Germinal center (tissue), 1 donor: Measurements from ENCODE around the gene CREB3.

Experiments used
- DNase-seq: peaks from one replicate; pipeline ENCODE4 v3.0.0; 2012; ENCODE audit warnings: mixed read lengths, low spot score

The CREB3 gene

DNA sequence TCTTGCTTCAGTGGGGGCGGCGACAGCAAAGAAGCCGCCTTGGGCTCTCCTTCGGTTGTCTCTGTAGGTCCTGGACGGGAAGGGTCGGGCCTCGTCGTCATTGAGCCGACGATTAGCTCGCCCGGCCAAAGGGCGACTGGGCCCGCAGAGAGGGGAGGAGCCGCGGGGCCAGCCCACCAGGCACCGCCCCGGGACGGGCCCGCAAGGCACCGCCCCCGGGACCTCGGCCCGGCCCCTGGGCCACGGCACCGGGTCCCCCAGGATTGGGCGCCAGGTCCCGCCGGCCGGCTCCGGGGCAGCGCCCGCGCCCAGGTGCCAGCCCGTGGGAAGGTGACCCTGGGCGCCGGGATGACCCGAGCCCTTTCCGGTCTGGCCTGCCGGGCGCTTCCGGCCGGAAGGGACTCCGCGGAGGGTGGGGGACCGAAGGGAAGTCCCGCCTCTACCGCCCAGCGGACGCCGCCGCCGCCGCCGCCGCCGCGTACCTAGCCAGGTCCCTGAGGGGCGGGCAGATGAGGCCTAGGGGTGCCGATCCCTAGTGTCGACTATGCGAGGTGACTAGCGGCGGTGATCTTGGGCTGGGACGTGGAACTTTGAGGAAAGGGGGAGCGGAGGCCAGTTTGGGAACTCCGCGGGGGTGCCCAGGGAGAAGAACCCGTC lies 16.5 kb downstream of the CREB3 start, which contains the start of the genes GBA2 and RGP1:
Gene GBA2, minus strand, starts transcription at position 371 of the 657 bp plus-strand sequence. CDS start 524 bp downstream, outside the sequence.
Gene RGP1, plus strand, starts transcription at position 430 of the 657 bp plus-strand sequence. CDS start 469 bp downstream, outside the sequence.
- peak; percentile 70 for DNase-seq

DNA sequence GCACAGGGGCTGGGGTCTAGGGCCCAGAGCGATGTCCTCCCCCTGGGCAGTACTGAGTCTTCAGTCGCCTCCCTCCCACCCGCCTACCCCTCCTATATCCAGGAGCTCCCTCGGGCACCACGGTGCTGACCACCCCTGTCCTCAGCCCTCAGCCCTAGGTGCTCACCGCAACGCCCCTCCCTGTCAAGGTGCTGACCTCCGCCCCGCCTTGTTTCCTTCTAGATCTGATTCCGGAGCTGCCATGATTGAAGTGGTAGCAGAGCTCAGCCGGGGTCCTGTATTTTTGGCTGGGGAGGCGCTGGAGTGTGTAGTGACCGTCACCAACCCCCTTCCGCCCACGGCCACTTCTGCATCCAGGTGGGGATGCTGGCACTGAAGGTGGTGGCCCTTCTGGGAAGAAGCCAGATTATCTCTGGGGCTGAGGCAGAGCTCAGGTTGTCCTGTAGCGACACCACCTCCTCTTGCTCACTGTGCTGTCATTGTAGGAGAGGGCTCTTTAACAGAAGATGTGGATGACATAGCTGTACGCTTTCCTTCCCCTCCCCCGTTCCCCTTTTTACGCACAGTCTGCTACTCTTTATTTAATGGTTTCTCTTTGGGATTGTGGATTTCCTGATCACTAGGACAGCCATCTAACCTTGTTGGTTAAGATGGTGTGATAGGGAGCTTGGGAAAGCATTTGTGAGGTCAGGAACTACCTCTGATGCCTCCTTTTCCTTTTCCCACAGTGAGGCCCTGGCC lies 17.2 kb downstream of the CREB3 start:
- DNase-seq: peak; percentile 19

DNA sequence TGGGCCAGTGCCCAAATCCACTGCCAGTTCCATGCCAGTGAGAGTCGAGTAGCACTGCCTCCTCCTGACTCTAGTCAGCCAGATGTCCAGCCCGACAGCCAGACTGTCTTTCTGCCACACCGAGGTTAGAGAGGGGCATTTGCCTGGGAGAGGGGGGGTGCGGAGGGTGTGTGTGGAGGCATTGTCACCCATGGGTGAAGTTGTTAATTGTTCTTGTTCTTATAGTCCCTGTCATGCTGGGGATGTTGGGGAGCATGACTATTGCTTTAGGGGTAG lies 17.7 kb downstream of the CREB3 start:
- DNase-seq: no peak

DNA sequence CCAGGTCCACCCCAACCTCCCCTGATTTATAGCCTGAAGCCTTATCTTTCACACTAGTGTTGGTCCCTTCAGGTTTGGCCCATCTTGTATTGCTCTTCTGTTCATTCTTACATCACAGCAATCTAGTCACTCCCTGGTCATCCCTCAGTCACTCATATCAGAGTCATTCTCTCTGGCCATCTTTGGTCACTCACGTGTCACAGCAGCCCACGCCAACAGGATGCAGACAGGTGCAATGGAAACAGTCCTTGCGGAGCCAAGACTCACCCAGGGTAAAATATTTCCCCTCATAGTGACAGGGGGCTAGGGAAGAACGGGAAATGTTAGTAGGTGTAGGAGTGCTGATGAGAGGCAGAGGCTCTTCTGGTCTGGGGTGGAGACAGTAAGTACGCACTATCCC lies 21.0 kb downstream of the CREB3 start:
- DNase-seq: no peak

DNA sequence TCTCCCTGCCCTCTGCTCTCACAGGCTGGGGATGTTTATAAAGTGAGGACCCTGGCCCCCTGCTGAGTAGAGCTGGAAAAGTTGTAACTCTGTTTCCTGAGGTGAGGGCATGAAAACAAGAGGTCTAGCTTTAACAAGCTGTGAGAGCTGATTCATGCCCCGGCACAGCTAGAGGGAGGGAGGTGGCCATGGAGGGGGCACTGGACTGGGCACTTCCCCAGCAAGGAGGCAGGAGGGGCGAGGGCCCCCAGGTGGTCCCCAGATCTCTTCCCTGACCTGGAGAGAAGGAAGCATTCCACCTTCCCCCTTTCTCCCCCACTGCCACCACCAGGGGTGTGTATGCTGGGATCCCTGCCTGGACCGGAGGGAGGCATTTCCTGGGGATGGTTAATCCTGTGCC lies 21.8 kb downstream of the CREB3 start, which contains the start of gene MSMP:
Gene MSMP, minus strand, starts transcription at position 13 of the 400 bp plus-strand sequence. CDS start 147 bp downstream, outside the sequence.
- no peak for DNase-seq

DNA sequence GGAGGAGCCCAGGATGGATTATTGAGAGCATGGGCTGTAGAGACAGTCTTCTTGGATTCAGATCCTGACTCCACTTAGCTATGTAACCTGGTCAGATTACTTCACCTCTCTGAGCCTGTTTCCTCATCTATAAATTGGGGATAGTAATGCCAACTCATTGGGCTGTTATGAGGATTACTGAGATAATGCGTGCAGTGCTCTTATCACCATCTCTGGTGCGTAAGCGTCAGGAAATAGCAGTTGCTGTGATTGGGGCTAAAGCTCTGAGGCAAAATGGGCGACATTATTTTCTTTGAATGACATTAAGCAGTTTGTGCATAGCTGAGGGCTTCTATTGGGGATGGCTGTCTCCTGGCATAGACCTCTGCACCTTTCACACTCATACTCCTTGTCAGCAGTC lies 22.6 kb downstream of the CREB3 start:
- DNase-seq: no peak

DNA sequence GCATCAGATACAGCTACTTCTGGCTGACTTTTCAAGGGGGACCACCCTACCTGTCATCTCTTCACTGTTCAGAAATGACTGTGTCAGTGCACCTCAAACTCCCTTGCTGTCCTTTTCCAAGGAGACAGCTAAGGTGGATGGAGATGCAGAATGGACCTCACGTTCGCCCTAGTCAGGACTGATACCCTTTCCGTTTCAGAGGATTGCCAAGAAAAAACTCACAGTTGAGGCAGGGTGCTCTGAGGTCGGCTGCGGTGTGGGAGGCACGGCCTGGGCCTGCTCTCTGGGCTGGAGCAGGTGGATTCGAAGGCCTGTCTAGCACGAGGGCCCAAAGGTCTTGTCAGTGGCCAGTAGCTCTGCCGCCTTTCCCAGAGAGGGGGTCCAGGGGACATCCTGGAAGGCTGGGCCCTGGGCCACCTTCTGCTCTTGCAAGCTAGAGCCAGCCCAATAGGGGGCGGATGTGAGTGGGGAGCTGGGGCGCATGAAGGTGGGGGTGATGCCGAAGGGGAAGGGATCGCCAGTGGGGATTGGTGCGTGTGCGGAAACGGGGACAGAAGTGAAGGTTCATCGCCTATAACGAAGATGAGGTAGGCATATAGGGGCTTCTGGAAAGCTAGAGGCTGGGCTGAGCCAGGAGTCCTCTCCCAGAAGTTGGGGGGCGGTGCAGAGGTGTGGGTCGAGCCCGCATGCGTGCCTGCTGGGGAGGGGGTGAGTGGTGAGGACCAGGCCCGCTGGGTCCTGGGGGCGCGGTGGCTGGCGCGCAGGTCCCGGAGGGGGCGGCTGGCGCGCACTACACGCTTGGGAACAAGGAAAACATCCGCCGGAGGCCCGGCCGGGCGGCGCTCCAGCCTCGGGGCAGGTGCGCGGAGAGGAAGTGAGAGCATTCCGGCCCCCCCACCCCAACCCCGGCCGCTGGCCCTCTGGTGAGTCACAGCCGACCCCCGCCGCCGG lies 24.1 kb downstream of the CREB3 start:
- DNase-seq: peak; percentile 59

DNA sequence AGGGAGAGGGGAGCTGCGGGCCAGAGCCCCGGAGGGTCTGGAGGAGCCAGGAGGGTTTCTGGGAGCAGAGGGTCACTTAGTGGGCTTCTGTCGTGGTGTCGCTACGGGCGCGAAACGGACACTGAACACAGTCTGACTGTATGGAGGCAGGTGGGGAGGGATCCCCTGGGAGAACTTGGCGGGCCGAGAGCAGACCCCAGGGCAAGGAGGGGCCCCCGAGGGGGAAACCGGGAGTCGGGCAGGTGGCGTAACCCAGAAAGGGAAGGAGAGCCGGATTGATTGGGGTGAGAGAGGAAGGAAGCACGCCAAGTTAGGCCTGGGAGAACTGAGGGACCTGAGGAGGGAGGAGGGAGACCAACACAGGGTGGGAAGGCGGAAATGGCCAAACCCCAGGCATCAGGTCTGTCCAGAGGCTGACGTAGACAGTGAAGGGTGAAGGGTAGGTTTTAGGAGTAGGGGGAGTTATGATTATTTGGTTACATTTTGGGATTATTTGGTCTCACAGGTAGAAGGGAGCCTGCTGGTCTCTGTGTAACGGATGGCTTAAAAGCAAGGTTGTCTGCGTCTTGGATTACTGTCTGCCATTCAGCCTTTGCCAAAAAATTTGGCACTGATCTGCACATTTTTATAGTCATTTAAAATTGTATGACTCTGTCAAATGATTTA lies 24.9 kb downstream of the CREB3 start:
- no peak for DNase-seq

DNA sequence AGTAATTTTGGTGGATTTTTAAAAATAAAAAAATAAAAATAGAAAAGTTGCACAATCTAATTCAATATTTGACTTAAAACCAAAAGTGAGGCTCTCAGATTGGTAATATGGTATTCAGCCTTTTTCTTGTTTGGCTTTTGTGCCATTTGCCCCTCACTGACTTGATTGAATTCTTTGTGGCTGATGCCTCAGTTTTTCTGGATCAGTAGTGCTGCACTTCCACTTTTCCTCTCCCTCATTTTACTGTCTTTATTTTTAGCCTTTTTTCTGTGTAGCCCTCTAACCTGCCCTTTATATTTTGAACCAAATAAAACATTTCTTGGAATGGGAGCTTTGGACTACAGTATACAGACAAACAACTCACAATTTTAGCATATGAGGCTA lies 25.4 kb downstream of the CREB3 start:
- no peak for DNase-seq

DNA sequence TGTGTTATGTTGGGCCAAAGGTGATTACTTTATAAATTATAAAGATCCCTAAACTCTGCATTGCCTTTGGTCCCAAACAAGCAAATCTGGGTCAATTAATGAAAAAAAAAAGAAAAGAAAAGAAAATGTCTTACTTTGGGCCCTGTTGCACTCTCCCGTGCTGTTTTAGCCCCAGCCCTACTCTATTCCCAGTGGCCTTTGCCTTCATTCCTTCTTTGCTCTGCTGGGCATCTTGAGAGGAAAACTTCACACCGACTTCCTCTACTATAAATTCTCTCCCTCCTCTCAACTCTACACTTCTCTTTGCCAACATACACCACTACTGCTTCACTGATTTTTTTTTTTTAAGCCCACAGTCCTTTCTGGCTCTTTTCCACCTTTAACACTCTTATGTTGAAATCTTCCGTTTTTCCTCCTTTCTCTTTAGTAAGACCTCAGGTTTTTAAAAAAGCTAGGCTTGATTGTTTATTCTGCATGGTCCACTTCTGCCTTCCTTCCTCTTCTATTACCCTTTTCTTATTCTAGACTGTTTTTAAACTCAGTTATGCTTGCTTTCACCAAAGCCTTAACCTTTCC lies 26.1 kb downstream of the CREB3 start:
- no peak for DNase-seq

DNA sequence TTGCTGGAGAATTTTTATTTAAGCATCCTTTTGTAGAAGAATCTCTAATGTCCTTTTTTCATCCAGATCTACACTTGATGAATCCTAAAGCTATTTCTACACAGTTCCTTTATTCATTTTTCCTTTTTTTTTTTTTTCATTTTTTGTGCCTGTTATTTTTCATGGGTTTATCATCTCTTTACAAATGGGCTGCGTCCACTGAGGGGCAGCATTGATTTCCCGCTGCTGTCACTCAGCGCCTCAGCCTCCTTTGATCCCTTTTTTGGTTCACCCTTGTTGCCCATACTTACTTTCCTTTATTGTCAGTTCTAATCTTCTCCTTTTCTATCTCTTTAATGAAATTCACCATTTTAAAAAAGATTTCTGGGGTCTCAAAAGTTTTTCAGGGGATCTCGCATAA lies 27.3 kb downstream of the CREB3 start:
- DNase-seq: no peak

DNA sequence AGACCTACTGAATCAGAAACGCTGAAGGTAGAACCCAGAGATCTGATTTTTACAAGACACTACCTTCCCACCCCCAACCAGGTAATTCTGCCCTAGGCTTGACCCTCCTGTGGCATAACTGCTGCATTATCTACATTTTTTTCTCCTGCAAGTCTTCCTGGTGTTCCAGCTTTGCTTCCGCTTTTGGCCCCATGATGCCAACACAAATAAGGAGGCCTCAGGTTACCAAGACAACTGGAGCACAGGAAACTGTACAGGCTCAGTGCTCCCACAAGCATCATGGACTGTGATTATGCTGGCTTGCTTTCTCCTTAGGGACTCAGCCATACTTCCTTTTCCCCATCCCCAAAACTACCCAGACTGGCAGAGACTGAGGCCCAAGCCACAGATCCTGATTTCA lies 28.2 kb downstream of the CREB3 start:
- no peak for DNase-seq

DNA sequence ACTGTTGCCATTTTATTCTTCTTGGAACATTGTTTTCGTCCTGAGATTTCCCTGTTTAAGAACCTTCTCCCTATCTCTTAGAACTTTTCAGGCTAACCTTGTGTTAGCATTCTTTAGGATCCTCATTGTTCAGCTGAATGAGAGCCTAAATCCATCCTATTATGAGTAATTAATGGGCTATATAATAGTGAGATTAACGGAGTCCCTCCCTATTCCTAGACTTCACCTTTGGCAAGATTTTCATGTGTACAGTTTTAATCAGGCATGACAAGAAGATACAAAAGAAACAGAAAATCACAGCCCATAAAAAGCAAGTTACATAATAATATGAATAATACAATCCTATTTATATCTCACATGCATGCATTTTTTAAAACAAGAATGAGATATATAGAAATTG lies 30.7 kb downstream of the CREB3 start:
- no peak for DNase-seq

DNA sequence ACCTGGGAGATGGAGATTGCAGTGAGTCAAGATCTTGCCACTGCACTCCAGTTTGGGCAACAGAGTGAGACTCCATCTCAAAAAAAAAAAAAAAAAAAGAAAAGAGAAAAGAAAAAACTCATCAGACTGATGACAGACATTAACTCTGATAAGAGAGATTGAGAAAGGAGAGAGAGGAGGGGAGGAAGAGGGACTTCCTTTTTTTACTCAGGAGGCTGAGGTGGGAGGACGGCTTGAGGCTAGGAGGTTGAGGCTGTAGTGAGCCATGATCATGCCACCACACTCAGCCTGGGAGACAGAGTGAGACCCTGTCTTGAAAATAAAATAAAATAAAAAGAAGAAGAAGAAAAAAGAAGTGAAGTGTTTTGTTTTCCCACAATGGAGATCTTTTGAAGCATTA lies 31.3 kb downstream of the CREB3 start:
- no peak for DNase-seq

DNA sequence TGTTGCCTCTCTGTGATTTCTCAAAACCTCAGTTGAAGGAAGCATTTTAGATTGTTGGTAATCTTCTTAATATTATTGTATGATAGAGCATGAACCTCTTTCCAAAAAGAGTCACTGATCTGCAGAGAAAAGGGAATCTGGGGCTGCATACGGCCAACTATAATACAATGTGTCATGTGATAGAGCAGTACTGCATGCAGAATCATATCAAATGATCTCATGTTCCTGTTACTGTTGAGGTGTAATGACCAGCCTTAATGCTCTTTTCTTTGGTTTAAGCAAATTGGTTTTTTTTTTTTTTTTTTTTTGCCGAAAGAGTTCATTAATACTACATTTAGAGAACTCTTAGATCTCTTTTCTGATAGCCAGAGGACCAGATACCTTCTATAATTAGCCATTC lies 34.5 kb downstream of the CREB3 start:
- no peak for DNase-seq

DNA sequence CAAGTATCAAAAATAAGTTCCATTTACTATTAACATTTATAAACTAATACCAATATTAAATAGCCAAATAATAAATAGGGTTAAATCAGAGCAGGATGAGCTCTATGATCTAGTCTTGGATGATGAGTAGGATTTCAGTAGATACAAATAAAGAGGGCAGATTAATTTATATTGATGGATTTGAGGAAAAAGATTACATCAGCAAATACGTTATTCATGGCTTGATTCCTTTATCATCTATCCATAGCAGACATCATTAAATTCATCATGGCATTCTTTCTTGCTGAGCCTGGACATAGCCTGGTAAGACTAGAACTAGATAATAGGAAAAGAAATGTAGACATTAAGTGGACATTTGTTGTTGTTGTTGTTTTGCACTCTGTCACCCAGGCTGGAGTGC lies 35.0 kb downstream of the CREB3 start:
- DNase-seq: no peak

DNA sequence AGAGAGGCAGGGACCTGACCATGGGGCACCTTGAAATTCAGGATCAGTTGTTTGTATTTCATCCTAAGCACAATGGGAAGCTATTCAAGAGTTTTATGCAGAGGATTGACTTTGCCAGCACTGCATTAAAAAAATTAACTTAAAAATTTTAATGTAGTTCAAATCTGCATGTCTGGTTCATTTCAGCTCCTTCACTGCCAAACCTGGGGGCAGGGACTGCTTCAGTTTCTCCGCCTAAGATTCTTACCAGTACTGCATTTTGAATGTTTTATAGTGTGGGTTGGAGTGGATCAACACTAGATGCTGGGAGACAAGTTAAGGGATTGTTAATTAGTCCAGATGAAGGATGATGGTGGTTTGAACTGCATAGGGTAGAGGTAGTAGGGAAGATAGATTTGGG lies 37.3 kb downstream of the CREB3 start:
- no peak for DNase-seq

DNA sequence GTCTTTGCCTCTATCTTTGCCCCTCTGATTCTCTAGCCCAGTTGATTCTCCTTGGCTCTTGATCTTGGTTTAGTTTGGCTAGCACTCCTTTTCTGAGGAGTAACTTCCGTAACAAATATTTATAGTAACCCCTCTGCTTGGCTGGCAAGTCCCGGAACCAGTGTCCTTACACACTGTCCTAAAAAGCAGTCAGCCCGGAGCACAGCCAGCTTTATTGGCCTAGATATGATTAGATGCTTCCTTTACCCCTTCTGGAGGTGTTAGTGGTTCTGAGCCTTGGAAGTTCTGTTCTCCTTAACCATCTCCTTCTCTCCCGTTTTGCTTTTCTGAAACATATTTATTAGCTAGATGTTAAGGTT lies 38.6 kb downstream of the CREB3 start:
- no peak for DNase-seq

DNA sequence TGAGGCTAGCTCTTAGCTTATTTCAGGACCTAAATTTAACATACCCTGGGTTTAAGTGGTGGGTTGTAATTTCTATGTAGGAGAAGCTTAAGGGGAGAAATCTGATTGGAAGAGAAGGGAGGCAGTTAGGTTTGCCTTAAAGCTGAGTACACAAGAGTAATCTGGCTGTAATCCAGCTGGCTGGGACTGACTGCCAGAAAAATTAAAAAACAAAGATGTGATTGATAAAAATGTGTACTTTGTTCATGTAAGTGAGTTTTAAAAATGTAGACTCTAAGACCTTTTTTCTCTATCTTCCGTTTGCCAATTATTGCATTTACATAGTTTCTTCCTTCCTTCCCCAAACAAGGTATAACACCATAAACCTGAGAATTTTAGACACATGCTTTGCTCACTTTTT lies 39.1 kb downstream of the CREB3 start:
- no peak for DNase-seq

DNA sequence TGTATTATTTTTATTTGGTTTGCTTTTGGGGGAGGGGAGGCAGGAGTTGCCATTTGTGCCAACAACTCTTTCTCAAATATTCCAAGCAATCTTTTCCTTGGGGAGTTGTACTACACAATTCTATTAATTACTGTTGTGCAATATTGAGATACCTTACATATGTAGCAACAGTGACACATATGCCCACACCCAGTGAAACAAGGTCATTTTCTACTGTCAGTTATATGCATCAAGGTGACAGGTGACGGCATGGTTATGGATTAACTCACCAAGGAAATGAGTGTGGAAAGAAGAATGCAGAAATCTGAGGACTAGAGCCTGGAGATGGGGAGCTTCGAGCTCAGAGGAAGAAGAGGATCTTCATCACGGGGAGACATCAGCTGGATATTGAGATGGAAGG lies 39.5 kb downstream of the CREB3 start:
- DNase-seq: no peak

DNA sequence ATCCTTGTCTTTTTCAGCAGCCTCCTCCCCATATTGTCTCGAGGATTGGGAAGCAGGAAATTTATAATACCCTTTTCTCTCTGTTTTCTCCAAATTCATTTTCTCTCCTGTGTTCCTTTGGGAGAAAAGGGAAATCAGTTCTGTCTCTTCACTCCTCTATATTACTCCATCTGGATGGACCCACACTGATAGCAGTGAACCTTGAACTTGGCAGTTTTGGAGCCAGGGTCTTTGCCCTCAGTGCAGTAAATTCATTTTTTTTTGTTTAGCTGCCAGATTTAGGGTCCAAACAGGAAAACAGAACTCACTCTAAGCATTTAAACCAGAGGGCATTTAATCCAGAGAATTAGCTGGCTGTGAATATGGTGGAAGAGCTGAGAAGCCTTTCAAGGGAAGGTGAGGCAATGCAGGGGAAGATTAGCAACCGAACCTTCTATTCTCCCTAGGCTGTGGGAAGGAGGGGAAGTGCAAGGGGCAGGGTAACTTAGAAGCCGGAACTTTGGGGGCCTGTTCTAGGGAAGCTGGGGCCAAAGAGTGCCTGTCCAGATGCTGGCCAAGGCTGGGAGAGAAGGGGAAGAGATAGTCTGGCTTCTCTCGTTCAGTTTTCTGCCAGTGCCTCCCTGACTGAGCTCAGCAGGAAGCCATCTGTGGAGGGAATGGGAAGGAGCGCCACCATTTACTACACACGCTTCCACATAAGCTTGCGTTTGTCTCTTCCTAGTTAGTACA lies 42.6 kb downstream of the CREB3 start:
- DNase-seq: no peak
